DMS79 (cell line): Measurements from ENCODE around the gene CTLA4.

Experiments
- DNase-seq: peaks from one replicate; lab custom pipeline; 2025; lab: John Stamatoyannopoulos, UW

The CTLA4 gene

GRCh38 chr2:203867561-203868200 lies at the start of gene CTLA4:
TSS of gene CTLA4 (plus strand) at chr2:203867771. CDS start at chr2:203867943, 172 bp downstream.
- DNase-seq = no peak

DNA sequence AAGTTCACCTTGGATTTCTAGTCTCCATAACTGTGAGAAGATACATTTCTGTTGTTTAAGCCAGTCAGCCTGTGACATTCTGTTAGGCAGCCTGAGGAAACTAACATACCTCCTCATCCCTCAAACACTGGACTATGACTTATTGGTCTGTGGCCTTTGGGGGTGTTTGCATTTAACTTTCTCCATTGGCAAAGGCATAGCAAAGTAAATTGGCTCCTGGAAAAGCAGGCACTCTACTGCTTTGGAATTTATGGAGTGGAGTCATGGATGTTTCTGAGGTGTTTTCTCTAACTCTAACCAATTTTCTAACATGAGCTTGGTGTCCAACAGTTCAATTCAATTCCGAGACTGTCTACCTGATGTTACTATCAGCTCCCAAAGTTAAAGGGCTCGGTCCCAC lies 48.9 kb upstream of the CTLA4 start:
- DNase-seq = no peak

DNA sequence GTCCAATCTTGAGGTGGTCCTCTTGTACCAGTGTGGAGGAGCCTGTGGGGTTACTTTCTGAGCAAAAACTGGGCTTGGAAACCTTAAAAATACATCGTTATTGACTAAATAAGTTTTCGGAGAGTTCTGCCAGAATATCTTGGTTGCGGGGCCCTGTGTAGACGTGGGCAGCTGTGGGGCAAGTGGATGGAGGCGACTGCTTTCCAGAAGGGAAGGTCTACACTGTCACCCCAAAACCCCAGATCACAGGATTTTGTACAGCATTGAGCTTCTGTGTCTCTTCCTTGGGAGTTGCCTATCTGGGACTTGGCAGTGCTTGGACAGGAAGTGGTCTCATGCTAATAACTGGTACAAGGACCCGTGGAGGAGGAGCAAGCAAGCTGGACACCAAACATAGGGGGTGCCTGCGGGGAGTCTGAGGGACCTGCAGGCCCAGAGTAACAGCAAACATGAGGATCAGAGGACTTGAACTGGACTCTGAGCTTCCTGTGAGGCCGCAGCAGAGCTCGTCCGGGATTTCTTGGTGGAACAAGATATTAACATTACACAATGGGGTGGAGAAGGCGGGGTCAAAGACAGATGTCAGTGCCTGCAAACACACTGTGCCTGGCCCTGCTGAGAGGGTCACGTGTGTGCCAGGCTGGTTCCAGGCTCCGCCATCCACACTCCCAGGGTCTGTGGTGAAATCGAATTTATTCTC lies 48.0 kb upstream of the CTLA4 start:
- no peak for DNase-seq

DNA sequence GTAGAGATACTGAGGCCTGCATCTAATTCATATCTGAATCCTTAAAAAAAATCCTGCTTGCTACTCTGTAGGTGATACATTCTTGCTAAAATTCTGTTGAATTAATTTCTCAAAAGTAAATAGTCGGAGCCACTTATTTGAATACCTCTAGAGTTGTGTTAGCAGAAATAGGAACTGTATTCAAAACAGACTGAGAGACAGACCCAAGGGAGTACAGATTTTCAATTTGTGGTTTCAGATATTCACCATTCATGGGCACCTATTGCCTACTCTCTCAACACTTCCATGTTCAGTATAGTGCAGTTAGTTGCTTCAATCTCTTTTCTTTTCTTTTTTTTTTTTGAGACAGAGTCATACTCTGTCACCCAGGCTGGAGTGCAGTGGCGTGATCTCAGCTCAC lies 46.6 kb upstream of the CTLA4 start:
- DNase-seq = no peak

GRCh38 chr2:203822240-203822639 lies 45.3 kb upstream of the CTLA4 start:
- DNase-seq = no peak

GRCh38 chr2:203823173-203823572 lies 44.4 kb upstream of the CTLA4 start:
- DNase-seq = no peak

GRCh38 chr2:203824057-203824456 lies 43.5 kb upstream of the CTLA4 start:
- no peak for DNase-seq

DNA sequence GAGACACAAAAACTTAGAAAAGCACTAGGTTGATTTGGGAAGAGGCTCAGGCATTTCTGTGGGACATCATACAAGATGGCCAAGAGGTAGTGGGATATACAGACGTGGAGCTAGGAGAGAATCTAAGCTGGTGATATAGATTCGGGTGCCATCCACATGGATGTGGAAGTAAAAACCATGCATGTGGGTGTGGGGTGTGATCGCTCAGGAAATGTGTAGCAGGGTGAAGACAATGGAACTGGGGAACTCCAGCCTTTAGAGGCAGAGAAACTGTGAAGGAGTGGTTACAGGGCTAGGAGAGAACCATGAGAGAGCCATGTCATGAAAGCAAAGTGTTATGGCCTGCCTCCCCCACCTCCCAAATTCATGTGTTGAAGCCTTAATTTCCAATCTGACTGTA lies 43.0 kb upstream of the CTLA4 start:
- no peak for DNase-seq

GRCh38 chr2:203826704-203827103 lies 40.9 kb upstream of the CTLA4 start:
- no peak for DNase-seq

- no peak for DNase-seq
These were observed 37.1 kb upstream of the CTLA4 start for GRCh38 chr2:203830304-203831055.

GRCh38 chr2:203835420-203835819 lies 32.2 kb upstream of the CTLA4 start:
- DNase-seq = no peak

- DNase-seq = no peak
These were observed 31.4 kb upstream of the CTLA4 start for GRCh38 chr2:203835892-203836800.

- no peak for DNase-seq
These were observed 26.8 kb upstream of the CTLA4 start for GRCh38 chr2:203840655-203841205.

DNA sequence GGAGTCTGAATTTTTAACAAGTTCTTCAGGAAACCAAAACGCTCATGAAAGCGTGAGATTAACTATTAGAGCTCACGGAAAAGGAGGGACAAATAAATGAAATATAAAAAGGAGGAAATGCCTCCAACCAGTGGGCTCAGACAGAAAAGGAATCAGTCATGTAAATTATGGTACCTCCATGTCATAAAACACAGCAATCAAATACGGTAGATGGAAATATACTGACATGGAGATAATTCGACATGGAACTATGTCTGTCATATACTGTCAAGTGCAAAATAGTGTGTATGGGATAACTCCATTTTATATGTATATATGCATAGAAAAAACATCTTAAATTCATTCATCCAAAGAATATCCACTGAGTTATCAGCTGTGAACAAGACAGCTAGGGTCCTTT lies 25.9 kb upstream of the CTLA4 start:
- no peak for DNase-seq

DNA sequence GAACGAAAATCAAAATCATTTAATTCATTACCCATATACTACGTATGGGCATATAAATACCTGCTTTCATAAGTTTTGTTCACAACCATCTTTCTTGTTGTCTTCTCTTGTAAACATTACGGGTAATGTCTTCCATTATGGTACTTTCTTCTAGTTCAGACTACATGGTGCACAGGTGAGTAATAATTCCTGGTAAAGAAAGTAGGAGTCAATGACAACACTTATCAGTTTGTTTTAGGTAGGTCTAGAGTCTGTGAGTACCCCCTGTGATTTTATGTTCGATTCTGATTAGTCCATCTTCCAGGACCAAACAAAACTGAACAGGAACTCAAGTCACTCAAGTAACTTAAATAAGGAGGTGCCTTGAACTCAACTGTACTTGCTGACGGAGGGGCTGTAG lies 25.2 kb upstream of the CTLA4 start:
- no peak for DNase-seq

- DNase-seq = no peak
These were observed 21.0 kb upstream of the CTLA4 start for GRCh38 chr2:203846490-203847105.

GRCh38 chr2:203849010-203849409 lies 18.6 kb upstream of the CTLA4 start:
- no peak for DNase-seq

- no peak for DNase-seq
These were observed 14.8 kb upstream of the CTLA4 start for GRCh38 chr2:203852760-203853159.

DNA sequence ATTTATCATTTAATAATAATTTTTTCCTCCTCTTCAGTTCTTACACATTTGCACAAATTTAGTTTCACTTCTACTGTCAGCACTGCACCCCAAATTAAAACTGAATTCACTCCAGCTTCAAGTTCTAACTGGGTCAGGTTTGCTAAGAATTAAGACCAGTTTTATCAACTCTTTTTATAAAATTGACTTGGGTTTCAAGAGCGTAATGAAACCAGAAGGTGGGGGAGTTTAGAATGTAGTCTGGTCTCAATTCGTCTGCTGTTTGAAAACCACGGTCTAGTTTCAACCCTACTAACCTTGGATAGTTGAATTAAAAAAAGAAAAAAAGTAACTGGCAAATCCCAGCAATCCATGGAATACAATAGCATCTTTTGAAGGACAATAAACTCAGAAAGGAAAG lies 14.3 kb upstream of the CTLA4 start:
- DNase-seq = no peak

DNA sequence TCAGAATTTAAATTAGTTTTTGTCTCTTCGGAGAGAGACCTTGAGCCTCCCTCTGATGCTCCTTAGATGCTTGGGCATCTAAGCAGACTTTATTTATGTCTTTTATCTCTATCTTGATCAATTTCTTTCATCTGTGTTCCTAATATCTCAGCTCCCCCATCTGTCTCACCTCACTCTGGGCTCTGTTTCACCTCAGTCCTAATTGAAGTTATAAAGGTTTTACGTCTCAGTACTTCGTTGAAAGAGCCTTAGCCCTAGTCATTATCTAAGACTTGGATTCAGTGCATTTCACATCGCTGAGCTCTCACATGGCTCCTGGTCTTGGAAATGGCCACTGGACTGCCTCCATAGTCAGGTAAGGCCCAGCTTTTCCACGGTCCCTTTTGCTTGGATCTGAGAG lies 13.8 kb upstream of the CTLA4 start:
- DNase-seq = no peak

- no peak for DNase-seq
These were observed 12.3 kb upstream of the CTLA4 start for GRCh38 chr2:203855274-203855673.
